Gastroesophageal sphincter (tissue), 4 donors: ENCODE data around the gene NUP153. TPM values are rescaled to one million over a fixed set of nuclear protein-coding genes. Genes with fewer than 3 reads are reported as not detected.
A peak's percentile ranks its signal among the peaks of the same experiment; 100 is the strongest.
"Not testable (repeated sequence)": the region's sequence is repeated elsewhere in the genome, so short reads cannot be mapped to it uniquely, and the experiment has no call there.

Source experiments
- ATAC-seq: fragments of 150-250 bp; one replicate; pipeline ENCODE4 v1.9.1; 2016; ENCODE audit warnings: mild to moderate bottlenecking, moderate library complexity
- H3K27ac ChIP-seq, 4 donors: fragments of 200-600 bp; sonication (generic) in 3 of 4; 1 replicate in 3 of 4; 2 replicates in 1 of 4; pipeline ENCODE4 v1.5.1; 2016 to 2019
- H3K27me3 ChIP-seq: fragments of 200-600 bp; sonication (generic); one replicate; pipeline ENCODE4 v1.5.1; 2019
- H3K36me3 ChIP-seq, 2 donors: fragments of 200-600 bp; sonication (generic); one replicate each; pipeline ENCODE4 v1.5.1; 2019; ENCODE audit warnings: control low read depth in 1 of 2
- H3K4me1 ChIP-seq, 3 donors: fragments of 200-600 bp; sonication (generic); 1 replicate in 2 of 3; 2 replicates in 1 of 3; pipeline ENCODE4 v1.5.1; 2016 to 2019; ENCODE audit warnings: control low read depth in 2 of 3
- H3K4me3 ChIP-seq, 2 donors: fragments of 200-600 bp; sonication (generic); one replicate each; pipeline ENCODE4 v1.5.1; 2019; ENCODE audit warnings: mild to moderate bottlenecking in 1 of 2, moderate library complexity in 1 of 2
- H3K9me3 ChIP-seq, 3 donors: fragments of 200-600 bp; sonication (generic); one replicate each; pipeline ENCODE4 v1.5.1; 2017 to 2019; ENCODE audit warnings: control low read depth in 2 of 3
- EP300 ChIP-seq: sonication (generic); formaldehyde crosslinking; IDR thresholded peaks from one replicate; pipeline ENCODE4 v1.6.1; 2017; ENCODE audit warnings: antibody characterized with exemption, mild to moderate bottlenecking
- POLR2A ChIP-seq, 2 donors: fragments of 450-650 bp; IDR thresholded peaks; one replicate each; pipeline ENCODE4 v1.6.1; 2017; ENCODE audit warnings: antibody characterized with exemption in 2 of 2, mild to moderate bottlenecking in 2 of 2, moderate library complexity in 1 of 2
- POLR2AphosphoS5 ChIP-seq: sonication (generic); formaldehyde crosslinking; IDR thresholded peaks from one replicate; pipeline ENCODE4 v1.6.1; 2017; ENCODE audit warnings: antibody characterized with exemption
- WGBS, 2 donors: methylation state at CpG; one replicate each; pipeline ENCODE4 v1.1.5; 2018; ENCODE audit warnings: low coverage in 1 of 2; 5-methylcytosine and 5-hydroxymethylcytosine counted together
- total RNA-seq, 4 donors: library from RNA; depleted of rRNA; stranded (reverse); fragments of >200 nt; gene quantifications; one replicate each; pipeline ENCODE4 v1.1.0, GENCODE V29; 2016
- TF ChIP-seq, protein P1 (sequence below), 4 experiments: fragments of 200-600 bp in 2 of 4; fragments of 450-650 bp in 2 of 4; sonication (generic) in 1 of 4; IDR thresholded peaks; one replicate each; pipeline ENCODE4 v1.5.1; 2017 to 2019; ENCODE audit warnings: antibody characterized with exemption in 4 of 4, mild to moderate bottlenecking in 2 of 4, moderate library complexity in 2 of 4

Gene NUP153
- total RNA-seq, 4 donors from 2014 or later = 28.8 to 41.6 (median 31.2) TPM

DNA sequence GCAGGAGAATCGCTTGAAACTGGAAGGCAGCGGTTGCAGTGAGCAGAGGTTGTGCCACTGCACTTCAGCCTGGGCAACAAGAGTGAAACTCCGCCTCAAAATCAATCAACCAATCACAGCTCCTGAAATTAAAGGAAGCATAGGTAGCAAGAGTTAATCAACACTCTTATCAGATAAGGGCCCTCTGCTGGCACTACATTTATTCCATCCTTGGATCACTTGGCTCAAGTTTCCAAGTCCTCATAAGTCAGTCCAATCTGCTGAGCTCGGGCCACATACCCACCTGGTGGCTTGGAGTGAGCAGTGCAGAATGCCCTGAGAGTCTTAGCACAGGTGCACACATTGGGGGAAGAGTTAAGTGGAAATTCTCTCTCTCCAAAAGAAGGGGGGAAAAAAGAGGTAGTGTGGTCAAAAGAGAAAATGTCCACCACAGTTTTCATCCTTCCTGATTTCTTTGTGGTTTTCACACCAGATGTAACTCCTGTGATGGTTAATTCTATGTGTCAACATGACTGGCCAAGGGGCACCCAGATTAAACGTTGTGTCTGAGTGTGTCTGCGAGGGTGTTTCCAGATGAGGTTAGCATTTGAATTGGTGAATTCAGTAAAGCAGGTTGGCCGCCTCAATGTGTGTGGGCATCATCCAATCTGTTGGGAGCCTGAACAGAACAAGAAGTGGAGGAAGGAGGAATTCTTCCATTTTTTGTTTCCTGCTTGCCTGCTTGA, 120.8 kb downstream of the NUP153 start:
- Histone ChIP-seq H3K36me3 (no peaks in the 10 kb centered on the region), H3K9me3 (no peaks in the 10 kb centered on the region), H3K27me3 (no peaks in the 10 kb centered on the region), H3K27ac (no peak overlapping the region), H3K4me3 (no peak overlapping the region), H3K4me1 (peaks cover 4 to 17% (median 6%) of the 10 kb centered on the region in 3 donors)
- no peak for ATAC-seq
- 60 to 78% methylated on average over 2 to 7 of the region's 7 CpGs for WGBS, 2 donors
- TF ChIP-seq, protein P1, sequence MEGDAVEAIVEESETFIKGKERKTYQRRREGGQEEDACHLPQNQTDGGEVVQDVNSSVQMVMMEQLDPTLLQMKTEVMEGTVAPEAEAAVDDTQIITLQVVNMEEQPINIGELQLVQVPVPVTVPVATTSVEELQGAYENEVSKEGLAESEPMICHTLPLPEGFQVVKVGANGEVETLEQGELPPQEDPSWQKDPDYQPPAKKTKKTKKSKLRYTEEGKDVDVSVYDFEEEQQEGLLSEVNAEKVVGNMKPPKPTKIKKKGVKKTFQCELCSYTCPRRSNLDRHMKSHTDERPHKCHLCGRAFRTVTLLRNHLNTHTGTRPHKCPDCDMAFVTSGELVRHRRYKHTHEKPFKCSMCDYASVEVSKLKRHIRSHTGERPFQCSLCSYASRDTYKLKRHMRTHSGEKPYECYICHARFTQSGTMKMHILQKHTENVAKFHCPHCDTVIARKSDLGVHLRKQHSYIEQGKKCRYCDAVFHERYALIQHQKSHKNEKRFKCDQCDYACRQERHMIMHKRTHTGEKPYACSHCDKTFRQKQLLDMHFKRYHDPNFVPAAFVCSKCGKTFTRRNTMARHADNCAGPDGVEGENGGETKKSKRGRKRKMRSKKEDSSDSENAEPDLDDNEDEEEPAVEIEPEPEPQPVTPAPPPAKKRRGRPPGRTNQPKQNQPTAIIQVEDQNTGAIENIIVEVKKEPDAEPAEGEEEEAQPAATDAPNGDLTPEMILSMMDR (IDR thresholded peaks at IDR 0.05) = no peak
- TF ChIP-seq POLR2A (IDR thresholded peaks at IDR 0.05) (no peak), EP300 (no peak), POLR2AphosphoS5 (no peak)

DNA sequence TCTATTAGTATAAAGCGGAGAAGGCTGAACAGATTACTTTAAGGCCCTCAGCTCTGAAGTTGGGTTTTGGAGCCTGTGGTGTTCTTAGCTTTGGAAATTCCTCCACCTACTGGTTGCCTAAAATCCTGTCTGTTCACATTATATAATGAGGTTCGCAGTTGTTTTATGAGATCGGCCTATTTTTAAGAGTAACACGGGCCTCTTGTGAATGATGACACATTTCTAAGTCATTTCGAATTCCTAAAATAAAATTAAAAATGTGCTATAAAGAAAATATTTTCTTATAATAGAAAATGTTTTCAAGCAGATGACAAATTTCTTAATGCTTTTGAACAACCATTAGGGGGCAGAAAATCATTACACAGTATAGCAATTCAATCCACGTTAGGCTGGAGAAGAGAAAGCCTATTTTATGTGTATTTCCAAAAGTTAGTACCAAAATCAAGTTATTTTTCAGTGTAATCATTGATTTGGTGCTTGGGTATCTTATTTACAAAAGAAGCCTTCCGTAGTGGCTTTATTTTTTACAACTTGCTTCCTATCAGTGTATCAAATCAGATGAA, 122.4 kb downstream of the NUP153 start:
- no peaks in the 10 kb centered on the region for H3K27me3 ChIP-seq
- peak overlapping the region; percentile 75 to 84 (median 78) for H3K27ac ChIP-seq
- TF ChIP-seq, protein P1 (IDR thresholded peaks at IDR 0.05) = peak; percentile 75 to 96 (median 88)
- TF ChIP-seq POLR2A (IDR thresholded peaks at IDR 0.05) = no peak
- H3K4me3 ChIP-seq = peak overlapping the region in 1 of 2 donors; percentile 8
- no peaks in the 10 kb centered on the region for H3K9me3 ChIP-seq
- H3K4me1 ChIP-seq = peaks cover 4 to 22% (median 6%) of the 10 kb centered on the region in 3 donors
- peak; percentile 89 for ATAC-seq
- WGBS, 2 donors = 0 to 6% methylated on average over 4 to 7 of the region's 7 CpGs
- no peaks in the 10 kb centered on the region for H3K36me3 ChIP-seq

DNA sequence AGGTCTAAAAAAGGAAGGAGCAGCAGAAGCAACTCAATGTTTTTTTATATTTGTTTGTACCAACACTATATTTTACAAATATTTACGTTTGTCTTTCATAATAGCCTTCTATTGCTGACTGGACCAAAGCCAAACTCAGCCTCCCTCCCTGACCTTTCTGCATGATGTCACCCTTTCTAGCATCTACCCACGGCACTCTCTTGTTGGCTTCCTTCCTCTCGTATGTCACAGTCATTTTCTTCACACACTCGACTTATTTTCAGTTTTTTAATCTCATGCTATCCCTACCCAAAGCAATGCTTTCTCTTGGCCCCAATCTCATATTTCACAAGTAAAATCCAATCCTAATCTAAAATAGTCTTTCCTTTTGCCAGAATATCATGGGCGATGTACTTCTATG, 122.9 kb downstream of the NUP153 start:
- Histone ChIP-seq H3K9me3 (no peaks in the 10 kb centered on the region), H3K36me3 (no peaks in the 10 kb centered on the region), H3K27me3 (no peaks in the 10 kb centered on the region), H3K4me1 (peaks cover 4 to 22% (median 6%) of the 10 kb centered on the region in 3 donors), H3K4me3 (peak overlapping the region in 1 of 2 donors; percentile 8), H3K27ac (peak overlapping the region; percentile 75 to 84 (median 78))
- 4 to 9% methylated on average over 5 of the region's 5 CpGs for WGBS, 2 donors
- ATAC-seq = peak; percentile 52
- TF ChIP-seq POLR2AphosphoS5 = peak; percentile 53
- TF ChIP-seq, protein P1 (IDR thresholded peaks at IDR 0.05) = no peak

DNA sequence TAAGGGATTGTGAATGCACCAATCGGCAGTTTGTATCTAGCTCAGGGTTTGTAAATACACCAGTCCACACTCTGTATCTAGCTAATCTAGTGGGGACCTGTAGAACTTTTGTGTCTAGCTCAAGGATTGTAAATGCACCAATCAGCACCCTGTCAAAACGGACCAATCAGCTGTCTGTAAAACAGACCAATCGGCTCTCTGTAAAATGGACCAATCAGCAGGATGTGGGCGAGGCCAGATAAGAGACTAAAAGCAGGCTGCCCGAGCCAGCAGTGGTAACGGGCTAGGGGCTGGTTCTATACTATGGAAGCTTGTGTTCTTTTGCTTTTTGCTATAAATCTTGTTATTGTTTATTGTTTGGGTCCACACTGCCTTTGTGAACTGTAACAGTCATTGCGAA, 125.4 kb downstream of the NUP153 start:
- not testable (repeated sequence) for H3K27me3 ChIP-seq, H3K4me3 ChIP-seq, H3K36me3 ChIP-seq, ATAC-seq
- 90% methylated on average over 2 to 5 of the region's 7 CpGs for WGBS, 2 donors
- peaks cover 0 to 11% (median 0%) of the 10 kb centered on the region in 3 donors for H3K9me3 ChIP-seq
- H3K4me1 ChIP-seq = peaks cover 4 to 22% (median 6%) of the 10 kb centered on the region in 3 donors
- peak overlapping the region in 3 of 4 donors; percentile 83 to 89 (median 85) for H3K27ac ChIP-seq

DNA sequence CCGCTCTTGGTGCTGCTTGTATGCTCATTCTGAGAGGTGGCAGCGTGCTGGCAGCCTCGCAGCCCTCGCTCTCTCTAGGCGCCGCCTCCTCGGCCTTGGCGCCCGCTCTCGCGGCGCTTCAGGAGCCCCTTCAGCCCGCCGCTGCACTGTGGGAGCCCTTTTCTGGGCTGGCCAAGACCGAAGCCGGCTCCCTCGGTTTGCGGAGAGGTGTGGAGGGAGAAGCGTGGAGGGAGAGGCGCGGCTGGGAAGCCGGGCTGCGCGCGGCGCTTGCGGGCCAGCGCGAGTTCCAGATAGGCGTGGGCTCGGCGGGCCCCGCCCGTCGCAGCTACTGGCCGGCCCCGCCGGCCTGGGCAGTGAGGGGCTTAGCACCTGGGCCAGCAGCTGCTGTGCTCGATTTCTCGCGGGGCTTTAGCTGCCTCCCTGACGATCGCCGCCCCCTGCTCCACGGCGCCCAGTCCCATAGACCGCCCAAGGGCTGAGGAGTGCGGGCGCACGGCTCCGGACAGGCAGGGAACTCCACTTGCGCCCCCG, 126.1 kb downstream of the NUP153 start:
- ATAC-seq = peak; percentile 64
- WGBS, 2 donors = 0 to 7% methylated on average over 2 to 8 of the region's 53 CpGs
- no peaks in the 10 kb centered on the region for H3K27me3 ChIP-seq

More for the DNA sequence above, 126.1 kb downstream of the NUP153 start:
- H3K27ac ChIP-seq = peak overlapping the region; percentile 57 to 89 (median 84)
- no peak for TF ChIP-seq POLR2A (IDR thresholded peaks at IDR 0.05)
- no peak for TF ChIP-seq POLR2AphosphoS5
- TF ChIP-seq EP300 = no peak
- TF ChIP-seq, protein P1 (IDR thresholded peaks at IDR 0.05) = no peak
- peak overlapping the region; percentile 55 to 63 for H3K4me3 ChIP-seq
- no peaks in the 10 kb centered on the region for H3K36me3 ChIP-seq
- peaks cover 0 to 11% (median 0%) of the 10 kb centered on the region in 3 donors for H3K9me3 ChIP-seq
- peaks cover 4 to 22% (median 6%) of the 10 kb centered on the region in 3 donors for H3K4me1 ChIP-seq
